T follicular helper cell (primary cell): ENCODE measurements around the gene SMIM11.
"Not testable (repeated sequence)": the region's sequence is repeated elsewhere in the genome, so short reads cannot be mapped to it uniquely, and the experiment has no call there.

Experiments used
- DNase-seq: peaks from one replicate; pipeline ENCODE4 v3.0.0-alpha.2; 2020; ENCODE audit warnings: low read depth

SMIM11 gene

GRCh38 chr21:34355570-34355969 is 19.7 kb upstream of the SMIM11 start:
- DNase-seq, result no peak

GRCh38 chr21:34357889-34358288 is 17.4 kb upstream of the SMIM11 start:
- DNase-seq, result no peak

GRCh38 chr21:34358866-34359265 is 16.4 kb upstream of the SMIM11 start:
- no peak for DNase-seq

DNA sequence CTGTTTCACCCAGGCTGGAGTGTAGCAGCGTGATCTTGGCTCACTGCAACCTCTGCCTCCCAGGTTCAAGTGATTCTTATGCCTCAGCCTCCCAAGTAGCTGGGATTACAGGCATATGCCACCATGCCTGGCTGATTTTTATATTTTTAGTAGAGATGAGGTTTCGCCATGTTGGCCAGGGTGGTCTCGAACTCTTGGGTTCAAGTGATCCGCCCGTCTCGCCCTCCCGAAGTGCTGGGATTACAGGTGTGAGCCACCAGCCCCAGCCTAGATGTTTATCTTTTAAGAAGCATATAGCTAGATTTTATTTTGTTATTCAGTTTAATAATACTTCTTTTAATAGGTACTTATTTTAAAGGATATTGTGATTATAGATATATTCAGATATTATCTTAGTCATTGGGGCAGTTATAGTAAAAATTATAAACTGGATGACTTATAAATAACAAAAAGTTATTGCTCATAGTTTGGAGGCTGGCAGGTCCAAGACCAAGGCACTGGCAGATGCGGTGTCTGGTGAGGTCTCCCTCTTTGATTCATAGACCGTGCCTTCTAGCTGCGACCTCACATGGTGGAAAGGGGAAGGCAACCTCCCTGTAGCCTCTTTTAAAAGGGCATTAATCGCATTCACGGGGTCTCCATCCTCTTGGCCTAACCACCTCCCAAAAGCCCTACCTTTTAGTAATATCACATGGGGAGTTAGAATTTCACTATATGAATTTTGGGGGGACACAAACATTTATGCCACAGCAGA is 14.6 kb upstream of the SMIM11 start:
- no peak for DNase-seq

DNA sequence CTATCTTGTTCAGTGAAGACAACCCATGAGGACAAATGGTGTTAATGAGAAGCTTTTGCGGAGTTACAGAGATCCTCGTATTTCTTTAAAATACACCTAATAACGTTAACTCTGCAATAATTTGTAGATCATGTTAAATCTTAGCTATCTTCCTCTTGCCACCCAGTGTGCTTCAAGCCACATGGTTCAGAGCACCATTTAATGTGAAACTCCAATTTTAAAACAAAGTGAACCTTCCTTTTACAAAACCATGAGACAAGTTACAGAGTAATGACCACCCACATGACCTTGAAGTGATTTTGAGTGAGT is 13.2 kb upstream of the SMIM11 start:
- DNase-seq, result no peak

- DNase-seq, result no peak
Observed at GRCh38 chr21:34362670-34363069, 12.6 kb upstream of the SMIM11 start.

DNA sequence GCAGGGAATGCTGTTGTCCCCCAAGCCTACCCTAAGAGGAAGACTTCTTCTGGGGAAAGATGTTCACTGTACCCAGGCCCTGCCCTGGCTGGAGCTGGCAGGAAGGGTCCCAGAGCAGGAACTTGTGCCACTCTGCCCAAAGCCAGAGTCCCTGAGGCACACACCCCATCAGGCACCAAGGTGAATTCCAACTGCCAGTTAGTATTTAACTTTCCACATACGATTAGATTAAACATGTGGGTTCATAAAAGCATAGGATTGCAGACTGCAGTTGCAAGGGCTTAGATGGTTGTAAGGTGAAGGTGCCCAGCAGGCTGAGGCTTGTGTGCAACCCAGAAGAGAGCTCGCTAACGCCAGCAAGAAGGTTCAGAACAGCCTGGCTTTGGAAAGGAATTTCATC is 11.6 kb upstream of the SMIM11 start, which contains the start of gene KCNE2:
Gene KCNE2, plus strand, starts transcription at position 274 of the 400 bp plus-strand sequence. CDS start 6,473 bp downstream, outside the sequence.
- no peak for DNase-seq

DNA sequence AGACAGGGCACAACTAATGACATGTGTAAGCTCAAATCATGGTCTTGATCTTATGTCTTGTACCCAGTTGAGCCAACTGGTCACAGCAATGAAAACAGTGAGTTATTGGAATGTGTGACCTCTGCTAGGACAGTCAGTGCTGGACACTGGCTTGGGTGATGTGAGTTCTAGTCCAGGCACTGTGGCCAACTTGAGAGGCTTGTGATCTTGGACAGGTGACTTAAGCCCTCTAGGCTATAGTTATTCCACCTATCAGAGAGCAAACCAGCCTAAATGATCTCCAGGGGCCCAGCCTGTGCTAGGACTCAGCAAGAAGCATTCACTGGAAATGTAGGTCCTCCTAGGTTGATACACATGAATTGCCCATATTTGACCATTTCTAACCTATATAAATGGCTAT is 10.4 kb upstream of the SMIM11 start:
- DNase-seq, result no peak

GRCh38 chr21:34365809-34366208 is 9.5 kb upstream of the SMIM11 start:
- DNase-seq, result no peak

DNA sequence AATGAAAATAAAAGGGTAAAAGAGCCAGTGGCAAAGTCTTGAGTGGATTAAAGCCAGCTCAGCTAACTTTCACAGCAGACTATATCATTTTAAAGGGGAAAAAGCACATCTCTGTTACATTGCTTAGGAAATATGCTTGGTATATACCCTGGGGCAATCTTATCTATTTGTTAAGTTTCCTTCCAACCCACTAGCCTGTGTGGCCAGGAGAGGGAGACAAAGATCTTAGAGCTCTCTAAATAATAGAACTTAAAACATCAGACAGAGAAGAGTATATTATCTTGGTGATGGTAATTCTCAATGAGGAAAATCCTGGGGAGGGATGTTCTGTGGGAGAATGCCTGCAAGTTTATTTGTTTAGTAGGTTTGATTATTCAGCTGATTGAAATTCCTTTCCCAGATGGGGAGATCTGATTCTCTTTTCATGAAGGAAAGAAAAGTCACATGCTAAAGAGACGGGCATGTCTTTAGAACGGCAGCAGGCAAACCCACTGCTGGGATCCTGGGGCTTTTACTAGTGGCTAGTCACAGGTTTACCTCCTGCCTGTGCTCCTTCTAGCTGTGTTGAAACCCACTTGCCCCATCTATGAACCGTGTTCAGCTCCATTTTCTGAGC is 7.9 kb upstream of the SMIM11 start:
- DNase-seq, result peak; percentile 16

- no peak for DNase-seq
Observed at GRCh38 chr21:34369741-34370140, 5.6 kb upstream of the SMIM11 start.

GRCh38 chr21:34372321-34372720 is 3.0 kb upstream of the SMIM11 start:
- DNase-seq, result no peak

GRCh38 chr21:34374462-34374861 is 845 bp upstream of the SMIM11 start:
- not testable (repeated sequence) for DNase-seq

DNA sequence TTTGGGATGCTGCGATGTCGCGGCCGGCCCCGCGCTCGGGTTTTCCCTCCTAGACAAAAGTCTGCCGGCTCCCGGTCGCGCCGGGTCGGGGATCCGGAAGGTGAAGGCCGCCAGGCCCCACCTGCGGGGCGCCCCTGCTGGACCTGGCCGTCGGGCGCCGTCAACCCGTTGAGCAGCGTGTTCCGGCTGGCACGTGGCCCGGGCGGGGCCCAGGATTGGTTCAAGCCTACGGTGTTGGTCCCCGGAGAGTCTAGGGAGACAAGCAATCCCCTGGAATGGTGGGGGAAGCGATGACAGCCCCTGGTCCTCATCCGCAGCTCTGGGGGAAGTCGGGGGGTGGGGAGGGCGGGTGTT is 289 bp downstream of the SMIM11 start:
- DNase-seq, result not testable (repeated sequence)

DNA sequence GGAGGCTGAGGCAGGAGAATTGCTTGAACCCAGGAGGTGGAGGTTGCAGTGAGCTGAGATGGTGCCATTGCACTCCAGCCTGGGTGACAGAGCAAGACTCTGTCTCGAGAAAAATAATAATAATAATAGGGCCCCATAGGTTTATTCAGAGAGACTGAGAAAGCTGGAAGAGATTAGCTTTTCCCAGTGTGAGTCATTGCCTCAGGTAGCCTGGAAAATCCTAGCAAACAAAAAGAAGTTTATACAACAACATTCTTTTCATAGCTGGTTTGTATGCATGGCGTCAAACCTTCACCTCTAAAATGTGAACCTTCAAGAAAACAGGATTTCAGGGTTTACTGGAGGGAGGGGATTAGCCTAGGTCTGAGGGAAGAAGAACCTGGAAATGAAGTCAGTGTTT is 7.8 kb downstream of the SMIM11 start:
- DNase-seq, result not testable (repeated sequence)

DNA sequence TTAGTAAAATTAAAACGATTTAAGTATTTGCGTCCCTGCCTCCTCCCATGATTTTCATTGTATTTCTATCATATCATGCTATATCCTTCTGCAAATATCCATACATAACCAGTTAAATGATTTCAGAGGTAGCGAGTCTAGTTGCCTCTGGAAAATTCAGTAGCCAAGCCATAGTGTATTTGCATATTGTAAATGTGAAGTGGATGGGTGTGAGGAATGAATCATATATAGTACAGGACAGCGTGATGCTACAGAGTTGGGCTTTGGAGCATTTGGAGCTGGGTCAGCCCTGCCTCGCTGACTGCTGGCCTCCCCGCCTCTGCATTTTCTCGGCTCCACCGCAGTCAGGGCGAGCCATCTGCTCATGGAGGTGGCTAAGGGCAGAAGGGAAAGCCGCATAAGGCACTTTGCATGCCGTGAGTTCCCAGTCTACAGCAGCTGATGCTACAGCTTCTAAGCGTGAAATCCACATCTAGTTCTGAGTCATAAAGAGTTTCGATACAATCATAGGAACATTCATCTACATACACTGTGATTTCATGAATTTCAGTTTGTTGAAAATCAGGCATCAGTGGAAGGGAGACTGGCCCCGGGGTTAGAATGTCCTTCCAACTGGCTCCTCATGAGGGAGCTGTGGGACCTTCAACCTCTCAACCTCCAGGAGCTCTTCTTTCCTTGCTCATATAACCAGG is 8.6 kb downstream of the SMIM11 start:
- not testable (repeated sequence) for DNase-seq

- not testable (repeated sequence) for DNase-seq
Observed at GRCh38 chr21:34400522-34400921, 25.2 kb downstream of the SMIM11 start.

- DNase-seq, result not testable (repeated sequence)
Observed at GRCh38 chr21:34404742-34405141, 29.4 kb downstream of the SMIM11 start.

GRCh38 chr21:34405686-34406085 is 30.4 kb downstream of the SMIM11 start:
- DNase-seq, result not testable (repeated sequence)

- not testable (repeated sequence) for DNase-seq
Observed at GRCh38 chr21:34406102-34406501, 30.8 kb downstream of the SMIM11 start.

GRCh38 chr21:34406676-34407075 is 31.4 kb downstream of the SMIM11 start:
- DNase-seq, result not testable (repeated sequence)

DNA sequence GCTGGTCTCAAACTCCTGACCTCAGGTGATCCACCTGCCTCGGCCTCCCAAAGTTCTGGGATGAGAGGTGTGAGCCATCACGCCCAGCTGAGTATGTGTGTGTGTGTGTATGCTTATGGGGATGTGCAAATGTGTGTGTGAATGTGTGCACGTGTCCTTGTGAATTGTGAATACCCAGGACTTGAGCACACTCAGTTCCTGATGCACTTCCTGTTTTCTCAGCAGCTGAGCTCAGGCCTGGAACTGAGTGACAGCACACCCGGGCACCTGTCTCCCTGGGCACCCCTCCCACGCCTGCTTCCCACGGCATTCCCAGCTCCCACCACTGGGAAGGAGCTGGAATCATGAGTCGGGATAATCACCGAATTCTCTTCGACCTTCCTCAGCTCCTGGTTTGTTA is 32.0 kb downstream of the SMIM11 start:
- not testable (repeated sequence) for DNase-seq

DNA sequence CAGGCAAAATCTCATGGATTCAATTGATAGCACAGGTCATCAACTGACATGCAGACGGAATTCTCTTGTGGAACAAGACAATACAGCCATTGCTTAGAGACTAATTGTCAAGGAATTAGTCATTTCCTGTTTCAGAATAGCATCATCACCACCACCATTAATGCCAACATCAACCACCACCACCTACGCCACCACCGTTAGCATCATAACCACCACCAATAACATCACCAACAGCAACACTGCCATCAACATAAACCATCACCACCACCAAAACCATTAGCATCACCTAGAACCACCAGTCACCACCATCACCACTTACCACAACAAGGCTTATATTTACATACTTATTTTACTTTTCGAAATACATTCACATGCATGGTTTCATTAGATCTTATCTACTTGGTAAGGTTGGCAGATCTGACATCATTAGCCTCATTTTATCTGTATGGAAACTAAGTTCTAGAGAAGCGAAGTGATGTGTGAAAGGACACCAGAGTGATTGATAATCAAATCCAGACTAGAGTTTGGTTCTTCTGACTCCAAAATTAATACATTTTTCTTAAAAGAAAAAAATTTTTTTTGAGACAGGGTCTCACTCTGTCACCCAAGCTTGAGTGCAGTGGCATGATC is 42.3 kb downstream of the SMIM11 start:
- DNase-seq, result not testable (repeated sequence)
